Activated T-cell treated with anti-CD3 and anti-CD28 coated beads, Interleukin-2, amount 50 U/mL, for 48 hours (primary cell): ENCODE results near the gene SMIM14.
A peak's percentile ranks its signal among the peaks of the same experiment; 100 is the strongest.
"Not testable (repeated sequence)": the region's sequence is repeated elsewhere in the genome, so short reads cannot be mapped to it uniquely, and the experiment has no call there.

Experiments used
- DNase-seq, 2 experiments: peaks; one replicate each; pipeline ENCODE4 v3.0.0-alpha.2; 2020

The SMIM14 gene

DNA sequence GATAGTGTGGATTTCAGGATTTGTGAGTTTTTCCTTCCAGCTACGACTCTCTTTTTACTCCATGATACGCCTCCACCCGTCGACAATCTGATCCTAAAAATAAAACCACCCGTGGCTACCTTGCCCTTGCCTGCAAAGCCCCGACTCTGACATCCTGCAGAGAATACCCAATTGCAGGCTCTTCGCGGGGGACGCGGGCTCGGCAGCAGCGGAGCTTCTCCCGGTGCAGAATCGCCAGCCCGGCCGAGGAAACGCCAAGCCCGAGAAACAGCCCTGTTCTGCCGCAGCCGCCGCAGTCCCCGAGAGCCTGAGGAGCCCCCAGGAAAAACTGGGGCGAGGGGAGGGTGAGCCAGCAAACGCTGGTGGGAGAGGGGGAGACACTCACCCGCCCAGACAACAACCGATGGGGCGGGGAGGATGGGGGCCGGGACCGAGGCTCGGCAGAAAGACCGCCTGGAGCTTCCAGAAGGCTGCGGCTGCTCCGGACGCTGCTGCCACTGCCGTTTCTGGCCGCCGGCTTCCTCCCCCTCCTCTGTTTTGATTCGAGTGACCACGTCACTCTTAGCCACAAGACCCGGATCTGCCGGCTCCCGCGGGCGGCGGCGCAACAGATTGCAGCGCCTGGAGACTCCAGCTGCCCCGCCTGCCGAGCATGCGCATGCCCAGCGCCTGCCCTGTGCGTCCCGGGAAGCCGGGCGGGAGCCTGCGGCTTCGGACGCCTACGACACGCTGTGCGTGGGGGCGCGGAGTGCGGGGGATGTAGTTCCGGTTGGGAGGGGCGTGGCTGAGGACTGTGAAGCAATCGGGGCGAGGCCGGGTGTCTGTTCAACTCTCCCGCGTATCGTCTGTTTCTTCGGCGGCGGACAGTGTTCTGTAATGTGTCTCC is at the start of gene SMIM14:
Gene SMIM14, minus strand, starts transcription at position 512 of the 886 bp plus-strand sequence. CDS start 33,720 bp downstream, outside the sequence.
- peak; percentile 92 to 93 for DNase-seq

DNA sequence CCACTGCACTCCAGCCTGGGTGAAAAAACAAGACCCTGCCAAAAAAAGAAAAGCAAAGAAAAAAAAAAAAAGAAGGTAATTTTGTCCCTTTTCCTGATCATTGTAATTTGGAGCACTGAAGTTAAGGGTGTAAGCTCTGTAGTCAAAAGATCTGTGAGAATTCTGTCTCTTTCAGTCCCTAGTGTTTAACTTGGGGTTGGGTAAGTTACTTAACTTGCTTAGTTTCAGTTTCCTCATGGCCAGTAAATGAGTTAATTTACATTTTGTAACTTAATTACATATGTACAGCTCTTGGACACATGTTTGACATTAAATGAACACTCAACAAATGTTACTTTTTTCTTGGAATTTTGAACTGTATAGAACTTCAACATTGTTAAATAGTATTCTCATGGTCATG is 48.3 kb upstream of the SMIM14 start:
- DNase-seq: no peak

DNA sequence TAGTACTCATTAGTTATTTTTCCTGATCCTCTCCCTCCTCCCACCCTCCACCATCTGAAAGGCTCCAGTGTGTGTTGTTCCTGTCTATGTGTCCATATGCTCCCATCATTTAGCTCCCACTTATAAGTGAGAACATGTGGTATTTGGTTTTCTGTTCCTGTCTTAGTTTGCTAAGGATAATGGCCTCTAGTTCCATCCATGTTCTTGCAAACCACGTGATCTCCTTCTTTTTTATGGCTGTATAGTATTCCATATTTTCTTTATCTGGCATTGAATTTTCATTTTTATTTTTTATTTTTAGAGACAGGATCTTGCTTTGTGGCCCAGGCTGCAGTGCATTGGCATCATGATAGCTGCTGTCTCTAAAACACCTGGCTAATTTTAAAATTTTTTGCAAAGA is 47.3 kb upstream of the SMIM14 start:
- no peak for DNase-seq

DNA sequence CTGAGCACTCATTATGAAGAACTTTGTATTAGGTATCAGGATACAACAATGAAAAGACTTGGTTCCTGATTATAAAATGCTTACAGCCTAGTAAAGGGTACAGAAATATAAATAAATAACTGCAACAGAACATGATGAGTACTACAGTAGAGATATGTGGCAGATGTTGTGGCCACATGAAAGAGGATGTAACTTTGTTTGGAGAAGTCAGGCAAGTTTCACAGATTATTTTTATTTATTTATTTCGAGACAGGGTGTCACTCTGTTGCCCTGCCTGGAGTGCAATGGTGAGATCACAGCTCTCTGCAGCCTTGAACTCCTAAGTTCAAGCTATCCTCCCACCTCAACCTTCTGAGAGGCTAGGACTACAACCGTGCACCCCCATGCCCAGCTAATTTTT is 43.5 kb upstream of the SMIM14 start:
- no peak for DNase-seq

DNA sequence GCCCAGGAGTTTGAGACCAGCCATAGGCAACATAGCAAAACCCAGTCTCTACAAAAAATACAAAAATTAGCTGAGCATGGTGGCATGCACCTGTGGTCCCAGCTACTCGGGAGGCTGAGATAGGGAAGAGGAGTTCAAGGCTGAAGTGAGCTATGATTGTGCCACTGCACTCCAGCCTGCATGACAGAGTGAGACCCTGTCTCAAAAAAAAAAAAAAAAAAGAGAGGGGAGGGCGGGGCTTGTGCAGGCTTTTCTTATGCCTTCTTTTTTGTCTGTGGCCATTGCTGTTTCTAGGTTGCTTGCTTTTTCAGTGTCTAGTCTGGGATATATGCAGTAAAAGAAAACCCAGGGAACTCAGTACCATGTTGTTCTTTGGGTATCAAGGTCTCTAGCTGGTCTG is 42.3 kb upstream of the SMIM14 start:
- DNase-seq: not testable (repeated sequence)

DNA sequence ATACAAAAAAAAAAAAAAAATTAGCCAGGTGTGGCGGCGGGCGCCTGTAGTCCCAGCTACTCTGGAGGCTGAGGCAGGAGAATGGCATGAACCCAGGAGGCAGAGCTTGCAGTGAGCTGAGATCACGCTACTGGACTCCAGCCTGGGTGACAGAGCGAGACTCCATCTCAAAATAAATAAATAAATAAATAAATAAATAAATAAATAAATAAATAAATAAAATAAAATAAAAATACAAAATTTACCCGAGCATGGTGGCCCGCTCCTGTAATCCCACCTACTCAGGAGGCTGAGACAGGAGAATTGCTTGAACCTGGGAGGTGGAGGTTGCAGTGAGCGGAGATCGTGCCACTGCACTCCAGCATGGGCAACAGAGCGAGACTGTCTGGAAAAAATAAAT is 37.0 kb upstream of the SMIM14 start:
- DNase-seq: not testable (repeated sequence)

DNA sequence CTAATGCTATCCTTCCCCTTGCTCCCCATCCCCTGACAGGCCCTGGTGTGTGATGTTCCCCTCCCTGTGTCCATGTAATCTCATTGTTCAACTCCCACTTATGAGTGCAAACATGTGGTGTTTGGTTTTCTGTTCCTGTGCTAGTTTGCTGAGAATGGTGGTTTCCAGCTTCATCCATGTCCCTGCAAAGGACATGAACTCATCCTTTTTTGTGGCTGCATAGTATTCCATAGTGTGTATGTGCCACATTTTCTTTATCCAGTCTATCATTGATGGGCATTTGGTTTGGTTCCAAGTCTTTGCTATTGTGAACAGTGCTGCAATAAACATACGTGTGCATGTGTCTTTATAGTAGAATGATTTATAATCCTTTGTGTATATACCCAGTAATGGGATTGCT is 31.6 kb upstream of the SMIM14 start:
- DNase-seq: not testable (repeated sequence)

DNA sequence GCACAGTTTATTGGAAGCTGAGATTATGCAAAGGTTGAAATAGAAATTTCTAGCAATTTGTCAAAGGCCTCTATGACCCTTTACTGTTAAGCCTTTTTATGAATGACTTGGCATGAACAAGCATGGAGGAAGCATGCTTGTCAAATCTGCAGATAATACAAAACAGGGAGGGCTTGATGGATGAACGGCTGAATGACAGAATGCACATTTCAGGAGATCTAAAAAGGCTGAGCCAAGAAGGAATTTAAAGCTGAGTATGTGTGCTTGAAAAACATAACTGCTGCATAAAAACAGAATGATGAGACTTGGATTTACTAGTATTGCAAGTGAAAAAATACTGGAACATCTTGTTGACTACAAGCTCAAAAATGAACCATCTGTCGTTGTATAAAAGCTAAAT is 30.2 kb upstream of the SMIM14 start:
- no peak for DNase-seq

DNA sequence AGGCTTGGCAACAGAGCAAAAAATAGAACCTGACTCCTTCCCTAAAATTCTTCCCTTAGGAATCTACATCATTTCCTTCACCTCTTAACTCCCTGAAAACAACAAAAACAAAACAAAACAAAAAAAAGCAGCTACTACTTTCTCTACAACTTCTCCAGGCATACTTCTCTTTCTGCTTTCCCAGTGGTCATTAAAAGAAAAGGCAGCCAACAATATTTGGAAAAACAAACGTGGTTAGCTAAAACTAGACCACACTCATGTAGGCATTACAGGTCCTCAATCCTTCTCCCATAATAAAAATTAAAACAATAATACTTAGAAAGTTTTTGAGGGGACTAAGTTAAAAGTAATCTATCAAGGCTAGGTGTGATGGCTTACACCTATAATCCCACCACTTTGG is 29.0 kb upstream of the SMIM14 start:
- DNase-seq: no peak

DNA sequence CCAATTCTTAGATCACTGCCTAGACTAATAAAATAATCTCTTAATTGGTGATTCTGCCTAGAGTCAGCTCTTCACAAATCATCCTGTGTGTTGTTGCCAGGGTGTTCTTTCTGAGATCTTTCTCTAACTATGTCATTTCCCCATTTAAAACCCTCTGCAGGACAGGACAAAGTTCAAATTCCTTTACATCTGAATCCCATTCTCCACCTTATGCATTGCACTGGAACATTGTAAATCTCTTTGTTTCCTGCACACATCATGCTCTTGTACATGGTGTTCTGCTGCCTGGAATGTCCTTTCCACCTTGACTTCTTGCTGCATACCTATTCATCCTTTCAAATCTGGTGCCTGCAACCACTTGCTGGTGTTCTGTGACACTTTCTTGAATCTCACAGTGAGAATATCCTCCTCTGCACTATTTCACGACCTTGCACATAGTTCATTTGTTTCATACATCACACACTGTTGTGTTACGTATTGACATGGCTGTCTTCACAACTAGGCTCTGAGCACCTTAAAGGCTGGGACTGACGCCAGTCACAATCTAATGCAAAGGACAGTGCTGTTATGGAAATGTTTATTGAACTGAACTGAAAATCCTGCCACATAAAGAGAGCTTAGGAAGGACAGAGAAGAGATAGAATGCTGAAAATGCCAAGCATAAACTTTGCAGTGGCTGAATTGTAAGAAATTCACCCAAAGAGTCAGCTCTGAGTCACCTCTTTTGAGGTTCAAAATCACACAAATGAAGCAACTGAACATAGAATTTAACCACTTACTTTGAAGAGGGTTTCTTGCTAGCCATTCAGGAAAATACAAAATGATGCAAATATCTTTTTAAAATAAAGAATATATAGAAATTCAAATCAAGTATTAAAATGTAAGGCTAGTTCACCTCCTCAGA is 26.4 kb upstream of the SMIM14 start:
- DNase-seq: no peak

DNA sequence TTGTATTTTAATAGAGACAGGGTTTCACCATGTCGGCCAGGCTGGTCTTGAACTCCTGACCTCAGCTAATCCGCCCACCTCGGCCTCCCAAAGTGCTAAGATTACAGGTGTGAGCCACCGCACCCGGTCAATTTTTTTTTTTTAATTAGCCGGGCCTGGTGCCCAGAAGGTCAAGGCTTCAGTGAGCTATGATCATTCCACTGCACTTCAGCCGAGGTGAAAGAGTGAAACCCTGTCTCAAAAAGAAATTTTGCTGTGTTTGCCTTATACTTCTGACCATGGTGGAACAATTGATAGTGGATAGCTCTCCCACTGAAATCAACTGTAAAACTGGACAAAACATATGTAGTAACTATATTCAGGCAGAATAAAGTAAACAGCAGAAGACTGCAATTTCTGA is 24.0 kb upstream of the SMIM14 start:
- no peak for DNase-seq

DNA sequence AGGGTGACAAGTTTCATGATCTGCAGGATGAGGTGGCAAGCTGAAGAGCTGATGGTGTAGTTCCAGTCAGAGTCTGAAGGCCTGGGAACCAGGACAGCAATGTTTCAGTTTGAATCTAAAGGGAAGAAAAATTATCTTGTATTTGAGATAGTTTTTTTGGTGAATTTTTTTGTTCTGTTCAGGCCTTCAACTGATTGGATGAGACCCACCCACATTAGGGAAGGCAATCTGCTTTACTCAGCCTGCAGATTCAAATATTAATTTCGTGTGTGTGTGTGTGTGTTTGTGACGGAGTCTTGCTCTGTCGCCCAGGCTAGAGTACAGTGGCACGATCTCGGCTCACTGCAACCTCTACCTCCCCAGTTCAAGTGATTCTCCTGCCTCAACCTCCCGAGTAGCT is 22.1 kb upstream of the SMIM14 start:
- DNase-seq: no peak

DNA sequence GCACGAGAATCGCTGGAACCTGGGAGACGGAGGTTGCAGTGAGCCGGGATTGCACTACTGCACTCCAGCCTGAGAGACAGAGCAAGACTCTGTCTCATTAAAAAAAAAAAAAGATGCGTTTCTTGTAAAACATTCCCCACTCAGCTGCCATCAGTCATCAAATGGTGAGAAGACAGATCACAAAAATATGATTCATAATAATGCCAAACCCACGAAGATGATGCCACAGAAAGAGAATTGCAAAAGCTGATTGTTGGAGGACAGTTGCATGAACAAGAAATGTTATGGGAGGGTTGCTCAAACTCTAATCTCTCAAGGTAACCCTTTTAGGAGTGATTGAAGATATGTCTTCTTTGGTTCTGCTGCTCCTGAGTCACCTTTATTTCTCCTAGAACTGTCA is 21.4 kb upstream of the SMIM14 start:
- no peak for DNase-seq

DNA sequence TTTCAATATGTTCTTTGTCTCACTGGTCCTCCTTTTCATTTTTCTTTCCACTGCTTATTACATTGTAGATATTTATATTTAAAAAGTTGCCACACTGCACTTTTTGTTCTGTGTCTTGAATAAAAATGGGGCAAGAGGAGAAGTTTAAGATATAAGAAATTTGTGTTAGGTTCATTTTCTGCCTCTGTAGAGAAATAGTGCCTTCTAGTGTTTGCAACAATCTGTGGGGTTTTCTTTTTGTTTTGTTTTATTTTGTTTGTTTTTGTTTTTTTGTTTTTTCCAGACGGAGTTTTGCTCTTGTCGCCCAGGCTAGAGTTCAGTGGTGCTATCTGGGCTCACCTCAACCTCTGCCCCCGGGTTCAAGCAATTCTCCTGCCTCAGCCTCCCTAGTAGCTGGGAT is 20.1 kb upstream of the SMIM14 start:
- no peak for DNase-seq

DNA sequence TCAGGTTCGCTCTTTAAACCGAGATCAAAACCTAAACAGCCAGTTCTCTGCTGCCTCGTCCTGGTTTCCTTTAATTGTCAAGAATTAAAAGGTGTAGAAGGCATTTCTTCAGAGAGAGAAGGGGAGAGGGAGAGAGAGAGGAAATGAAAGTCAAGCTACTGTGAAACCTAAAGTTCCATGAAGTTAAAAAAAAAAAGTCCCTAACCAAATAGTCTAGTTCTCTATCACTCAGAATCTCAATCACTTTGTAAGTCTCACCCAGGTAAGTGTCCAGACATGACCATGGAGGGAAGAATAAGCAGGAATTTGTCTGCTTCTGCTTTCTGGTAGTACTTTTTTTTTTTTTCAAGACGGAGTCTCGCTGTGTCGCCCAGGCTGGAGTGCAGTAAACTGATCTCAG is 18.8 kb upstream of the SMIM14 start:
- no peak for DNase-seq

DNA sequence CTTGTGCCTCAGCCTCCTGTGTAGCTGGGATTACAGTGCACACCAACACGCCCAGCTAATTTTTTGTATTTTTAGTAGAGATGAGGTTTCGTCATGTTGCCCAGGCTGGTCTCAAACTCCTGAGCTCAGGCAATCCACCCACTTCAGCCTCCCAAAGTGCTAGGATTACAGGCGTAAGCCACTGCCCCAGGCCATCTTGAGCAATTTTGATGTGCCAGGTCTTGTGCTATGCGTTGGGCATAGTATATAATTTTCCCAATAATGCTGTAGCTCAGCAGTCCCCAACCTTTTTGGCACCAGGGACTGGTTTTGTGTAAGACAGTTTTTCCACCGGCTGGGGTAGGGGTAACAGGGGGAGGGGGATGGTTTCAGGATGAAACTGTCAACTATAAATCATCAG is 18.0 kb upstream of the SMIM14 start:
- DNase-seq: not testable (repeated sequence)

DNA sequence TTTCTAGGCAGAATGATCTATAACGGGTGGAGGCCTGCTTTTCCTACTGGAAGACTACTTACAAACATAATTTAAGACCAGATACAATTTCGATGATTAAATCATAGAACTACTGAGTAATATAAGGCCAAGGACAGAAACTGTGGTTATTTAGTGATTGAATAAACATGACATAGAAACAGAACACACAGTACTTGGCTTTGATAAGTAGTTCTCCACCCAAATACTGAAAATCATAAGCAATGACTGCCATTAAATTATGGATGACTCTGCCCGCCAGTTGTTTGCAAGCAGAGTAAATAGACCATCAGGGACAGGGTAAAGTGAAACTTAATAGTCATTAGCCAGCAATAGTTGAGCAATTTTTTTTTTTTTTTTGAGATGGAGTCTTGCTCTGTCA is 17.2 kb upstream of the SMIM14 start:
- DNase-seq: no peak

DNA sequence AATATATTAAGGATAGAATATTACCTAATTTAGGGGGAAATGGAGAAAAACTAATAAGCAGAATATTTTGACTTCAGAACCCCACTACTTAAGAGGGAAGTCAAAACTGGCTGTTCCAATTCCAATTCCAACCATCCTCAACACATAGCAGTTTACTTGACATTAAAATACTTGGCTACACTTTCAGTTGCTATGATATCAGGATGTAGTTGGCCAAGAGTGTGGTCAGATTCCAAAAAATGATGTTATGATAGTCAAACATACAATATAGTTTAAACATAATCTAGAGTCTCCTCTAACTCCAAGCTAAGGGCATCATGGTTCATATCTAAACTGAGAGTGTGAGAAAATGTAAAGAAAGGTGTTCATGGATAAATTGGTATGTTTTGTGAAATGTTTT is 16.5 kb upstream of the SMIM14 start:
- DNase-seq: no peak

DNA sequence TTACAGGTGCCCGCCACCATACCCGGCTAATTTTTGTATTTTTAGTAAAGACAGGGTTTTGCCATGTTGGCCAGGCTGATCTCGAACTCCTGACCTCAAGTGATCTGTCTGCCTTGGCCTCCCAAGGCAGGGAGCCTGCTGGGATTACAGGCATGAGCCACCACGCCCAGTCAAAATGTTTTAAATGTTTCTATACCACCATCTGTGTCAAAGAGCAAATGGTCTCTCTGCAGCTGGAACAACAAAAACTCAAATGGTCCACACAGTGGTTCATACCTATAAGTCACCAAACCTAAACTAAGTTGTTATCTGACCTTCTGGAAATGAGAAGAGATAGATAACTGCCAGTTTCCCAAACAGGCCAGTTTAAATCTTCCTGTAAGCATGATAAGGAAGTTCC is 12.9 kb upstream of the SMIM14 start:
- DNase-seq: not testable (repeated sequence)

DNA sequence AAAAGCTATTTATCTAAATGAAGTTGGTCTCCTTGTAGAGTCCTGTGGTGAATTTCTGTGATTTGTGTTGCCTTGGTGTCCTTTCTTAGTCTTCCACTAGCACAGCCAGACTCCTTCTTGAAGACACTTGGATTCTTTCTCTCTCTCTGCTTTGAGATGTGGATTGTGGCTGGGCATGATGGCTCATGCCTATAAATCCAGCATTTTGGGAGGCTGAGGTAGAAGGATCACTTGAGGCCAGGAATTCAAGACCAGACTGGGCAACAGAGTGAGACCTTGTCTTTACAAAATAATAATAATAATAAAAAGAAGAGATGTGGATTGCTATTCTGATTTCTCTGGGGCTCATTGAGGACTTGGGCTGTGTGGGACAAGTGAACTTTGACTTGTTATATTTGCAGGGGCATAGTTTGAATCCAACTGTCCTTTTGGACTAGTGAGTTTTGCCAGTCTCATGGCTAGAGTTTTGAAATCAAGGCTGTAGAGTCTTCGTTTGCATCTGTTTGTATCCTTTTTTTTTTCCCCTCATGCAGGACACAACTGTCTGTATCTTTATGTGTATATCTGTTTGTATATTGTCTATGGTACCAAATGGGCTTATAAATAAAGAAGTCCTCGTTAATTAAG is 11.1 kb upstream of the SMIM14 start:
- DNase-seq: no peak

DNA sequence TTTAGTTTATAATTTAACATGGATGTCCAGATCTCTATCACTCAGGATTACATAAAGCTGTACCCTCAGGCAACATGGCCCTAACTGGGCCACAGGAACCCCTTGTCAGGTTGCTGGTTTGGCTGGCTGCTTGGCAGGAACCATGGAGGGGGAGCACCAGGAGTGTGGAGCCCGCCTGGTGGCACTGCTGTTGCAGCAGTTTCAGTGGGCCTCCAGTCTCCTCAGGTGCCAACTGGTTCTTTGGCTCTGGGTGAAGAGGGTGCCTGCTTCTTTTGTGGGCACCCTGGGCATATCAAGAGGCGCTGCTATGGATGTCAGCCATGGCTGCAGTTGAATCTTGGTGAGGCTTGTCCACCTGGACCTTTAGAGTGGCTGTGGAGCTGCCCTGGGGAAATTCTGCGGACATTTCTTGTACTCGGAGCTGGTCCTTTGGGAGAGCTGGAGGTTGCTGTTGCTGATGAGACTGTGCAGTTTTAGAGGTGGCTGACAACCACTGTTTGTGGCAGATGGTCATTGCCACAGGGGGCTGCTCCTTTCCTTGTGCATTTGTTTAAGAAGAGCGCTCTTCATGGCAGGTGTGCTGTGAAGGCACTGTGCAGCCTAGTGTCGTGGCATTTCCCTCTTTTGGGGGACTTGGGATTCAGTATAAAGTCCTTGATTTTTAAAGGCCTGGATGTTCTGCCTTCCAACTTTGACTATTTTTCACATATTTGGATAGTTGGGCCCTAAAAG is 10.3 kb upstream of the SMIM14 start:
- DNase-seq: no peak

DNA sequence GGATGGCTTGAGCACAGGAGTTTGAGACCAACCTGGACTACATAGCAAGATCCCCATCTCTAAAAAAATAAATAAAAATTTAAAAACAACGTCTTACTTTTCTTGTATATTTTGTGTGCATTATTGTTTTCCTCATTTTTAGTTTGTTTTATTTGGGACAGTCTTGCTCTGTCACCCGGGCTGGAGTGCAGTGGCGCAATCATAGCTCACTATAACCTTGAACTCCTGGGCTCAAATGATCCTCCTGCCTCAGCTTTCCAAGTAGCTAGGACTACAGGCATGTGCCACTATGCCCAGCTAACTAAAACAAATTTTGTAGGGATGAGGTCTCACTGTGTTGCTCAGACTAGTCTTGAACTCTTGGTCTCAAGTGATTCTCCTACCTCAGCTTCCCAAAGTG is 9.5 kb upstream of the SMIM14 start:
- DNase-seq: no peak
